Measurements from ENCODE around the gene ZNF385D.

Gene ZNF385D

GRCh38 chr3:21449738-21450137 is 301.3 kb downstream of the ZNF385D start:
- DNase-seq (ENCODE audit: low read depth) = no peak

- no peak for DNase-seq (ENCODE audit: low read depth)
These were observed 303.4 kb downstream of the ZNF385D start for GRCh38 chr3:21447476-21448151.

GRCh38 chr3:21446945-21447475 is 304.0 kb downstream of the ZNF385D start:
- no peak for DNase-seq (ENCODE audit: low read depth)

- no peak for DNase-seq (ENCODE audit: low read depth)
These were observed 305.0 kb downstream of the ZNF385D start for GRCh38 chr3:21446027-21446426.

GRCh38 chr3:21441821-21442220 is 309.2 kb downstream of the ZNF385D start:
- DNase-seq (ENCODE audit: low read depth) = no peak

GRCh38 chr3:21436835-21437234 is 314.2 kb downstream of the ZNF385D start:
- no peak for DNase-seq (ENCODE audit: low read depth)

- no peak for DNase-seq (ENCODE audit: low read depth)
These were observed 315.1 kb downstream of the ZNF385D start for GRCh38 chr3:21435871-21436270.

GRCh38 chr3:21434310-21434709 is 316.7 kb downstream of the ZNF385D start:
- no peak for DNase-seq (ENCODE audit: low read depth)

- DNase-seq (ENCODE audit: low read depth) = no peak
These were observed 317.3 kb downstream of the ZNF385D start for GRCh38 chr3:21433751-21434150.

GRCh38 chr3:21426920-21427319 is 324.1 kb downstream of the ZNF385D start:
- no peak for DNase-seq (ENCODE audit: low read depth)

- DNase-seq (ENCODE audit: low read depth) = no peak
These were observed 325.3 kb downstream of the ZNF385D start for GRCh38 chr3:21425715-21426114.

- DNase-seq (ENCODE audit: low read depth) = no peak
These were observed 329.9 kb downstream of the ZNF385D start for GRCh38 chr3:21421096-21421495.

GRCh38 chr3:21417991-21418390 is 333.0 kb downstream of the ZNF385D start:
- no peak for DNase-seq (ENCODE audit: low read depth)

- no peak for DNase-seq (ENCODE audit: low read depth)
These were observed 336.5 kb downstream of the ZNF385D start for GRCh38 chr3:21414506-21414905.

- DNase-seq (ENCODE audit: low read depth) = no peak
These were observed 340.0 kb downstream of the ZNF385D start for GRCh38 chr3:21411058-21411457.

GRCh38 chr3:21409401-21409800 is 341.6 kb downstream of the ZNF385D start:
- DNase-seq (ENCODE audit: low read depth) = no peak

GRCh38 chr3:21407743-21408142 is 343.3 kb downstream of the ZNF385D start:
- no peak for DNase-seq (ENCODE audit: low read depth)

- DNase-seq (ENCODE audit: low read depth) = no peak
These were observed 345.0 kb downstream of the ZNF385D start for GRCh38 chr3:21405671-21406667.

GRCh38 chr3:21398461-21398860 is 352.5 kb downstream of the ZNF385D start:
- no peak for DNase-seq (ENCODE audit: low read depth)

GRCh38 chr3:21393683-21394311 is 357.2 kb downstream of the ZNF385D start:
- no peak for DNase-seq (ENCODE audit: low read depth)

GRCh38 chr3:21392526-21392925 is 358.5 kb downstream of the ZNF385D start:
- DNase-seq (ENCODE audit: low read depth) = no peak

GRCh38 chr3:21390856-21391255 is 360.2 kb downstream of the ZNF385D start:
- no peak for DNase-seq (ENCODE audit: low read depth)
